Skin epidermis (tissue), 12 donors: Measurements from ENCODE around the gene LINGO1.
A peak's percentile ranks its signal among the peaks of the same experiment; 100 is the strongest.

Experiments used
- H3K27ac ChIP-seq, 21 experiments: fragments of 200-600 bp; sonication (generic) in 11 of 21; one replicate each; pipeline ENCODE4 v1.5.0; 2020; ENCODE audit warnings: mild to moderate bottlenecking in 3 of 21, inconsistent platforms in 2 of 21, moderate library complexity in 2 of 21
- H3K4me3 ChIP-seq, 7 experiments: fragments of 200-600 bp; sonication (generic) in 2 of 7; one replicate each; pipeline ENCODE4 v1.5.0; 2020; ENCODE audit warnings: inconsistent platforms in 2 of 7, mild to moderate bottlenecking in 2 of 7, moderate library complexity in 1 of 7

The LINGO1 gene

GRCh38 chr15:77658304-77658703 lies 25.6 kb upstream of the LINGO1 start:
- H3K4me3 ChIP-seq, result no peak overlapping the region
- no peak overlapping the region for H3K27ac ChIP-seq

GRCh38 chr15:77657634-77658238 lies 25.0 kb upstream of the LINGO1 start:
- Histone ChIP-seq H3K27ac (no peak overlapping the region), H3K4me3 (no peak overlapping the region)

GRCh38 chr15:77656294-77656693 lies 23.6 kb upstream of the LINGO1 start:
- Histone ChIP-seq H3K27ac (no peak overlapping the region), H3K4me3 (no peak overlapping the region)

- Histone ChIP-seq H3K27ac (no peak overlapping the region), H3K4me3 (no peak overlapping the region)
These were observed 22.3 kb upstream of the LINGO1 start for GRCh38 chr15:77654975-77655374.

GRCh38 chr15:77653832-77654480 lies 21.2 kb upstream of the LINGO1 start:
- no peak overlapping the region for H3K27ac ChIP-seq
- no peak overlapping the region for H3K4me3 ChIP-seq

GRCh38 chr15:77650265-77650664 lies 17.6 kb upstream of the LINGO1 start:
- peak overlapping the region in 1 of 21 experiments; percentile 6 for H3K27ac ChIP-seq
- H3K4me3 ChIP-seq, result no peak overlapping the region

- Histone ChIP-seq H3K27ac (no peak overlapping the region), H3K4me3 (no peak overlapping the region)
These were observed 16.9 kb upstream of the LINGO1 start for GRCh38 chr15:77649610-77650009.

- no peak overlapping the region for H3K4me3 ChIP-seq
- H3K27ac ChIP-seq, result no peak overlapping the region
These were observed 16.3 kb upstream of the LINGO1 start for GRCh38 chr15:77649017-77649416.

- no peak overlapping the region for H3K27ac ChIP-seq
- no peak overlapping the region for H3K4me3 ChIP-seq
These were observed 15.2 kb upstream of the LINGO1 start for GRCh38 chr15:77647961-77648360.

GRCh38 chr15:77646104-77646694 lies 13.5 kb upstream of the LINGO1 start:
- no peak overlapping the region for H3K4me3 ChIP-seq
- H3K27ac ChIP-seq, result no peak overlapping the region

GRCh38 chr15:77645602-77646001 lies 12.9 kb upstream of the LINGO1 start:
- Histone ChIP-seq H3K27ac (no peak overlapping the region), H3K4me3 (no peak overlapping the region)

- Histone ChIP-seq H3K4me3 (no peak overlapping the region), H3K27ac (no peak overlapping the region)
These were observed 12.0 kb upstream of the LINGO1 start for GRCh38 chr15:77644543-77645247.

- Histone ChIP-seq H3K27ac (no peak overlapping the region), H3K4me3 (no peak overlapping the region)
These were observed 11.1 kb upstream of the LINGO1 start for GRCh38 chr15:77643764-77644163.

GRCh38 chr15:77642793-77643430 lies 10.2 kb upstream of the LINGO1 start:
- H3K27ac ChIP-seq, result no peak overlapping the region
- H3K4me3 ChIP-seq, result no peak overlapping the region

- H3K27ac ChIP-seq, result no peak overlapping the region
- H3K4me3 ChIP-seq, result no peak overlapping the region
These were observed 9.3 kb upstream of the LINGO1 start for GRCh38 chr15:77641999-77642398.

- H3K4me3 ChIP-seq, result no peak overlapping the region
- no peak overlapping the region for H3K27ac ChIP-seq
These were observed 7.9 kb upstream of the LINGO1 start for GRCh38 chr15:77640615-77641014.

- H3K27ac ChIP-seq, result no peak overlapping the region
- no peak overlapping the region for H3K4me3 ChIP-seq
These were observed 6.7 kb upstream of the LINGO1 start for GRCh38 chr15:77639431-77639830.

- Histone ChIP-seq H3K4me3 (no peak overlapping the region), H3K27ac (no peak overlapping the region)
These were observed 5.4 kb upstream of the LINGO1 start for GRCh38 chr15:77637851-77638692.

- no peak overlapping the region for H3K27ac ChIP-seq
- no peak overlapping the region for H3K4me3 ChIP-seq
These were observed 3.5 kb upstream of the LINGO1 start for GRCh38 chr15:77636209-77636608.
